Muscle of leg (tissue), 11 donors: Measurements from ENCODE around the gene ALDH1L1. TPM values are rescaled to one million over a fixed set of nuclear protein-coding genes. Genes with fewer than 3 reads are reported as not detected.

Source experiments
- DNase-seq: peaks from one replicate; pipeline ENCODE4 v3.0.0; 2013
- H3K27ac ChIP-seq: one replicate; pipeline ENCODE4 v1.5.1; 2013; ENCODE audit warnings: mild to moderate bottlenecking, low read length, control low read depth
- H3K27me3 ChIP-seq: one replicate; pipeline ENCODE4 v1.6.1; 2013; ENCODE audit warnings: low read length; ENCODE audit not compliant: control insufficient read depth, insufficient read depth
- H3K36me3 ChIP-seq: one replicate; pipeline ENCODE4 v1.6.1; 2013; ENCODE audit warnings: low read length; ENCODE audit not compliant: control insufficient read depth, insufficient read depth
- H3K4me1 ChIP-seq: one replicate; pipeline ENCODE4 v1.6.1; 2013; ENCODE audit warnings: low read length; ENCODE audit not compliant: control insufficient read depth, insufficient read depth
- H3K4me3 ChIP-seq: one replicate; pipeline ENCODE4 v1.5.1; 2013; ENCODE audit warnings: low read length, control low read depth
- H3K9me3 ChIP-seq: replicated peaks from 2 replicates; pipeline ENCODE4 v1.6.1; 2013; ENCODE audit warnings: low read depth, low read length; ENCODE audit not compliant: control insufficient read depth
- WGBS: methylation state at CpG from one replicate; pipeline ENCODE4 v1.1.5; 2013; ENCODE audit warnings: missing lambda C conversion rate; ENCODE audit not compliant: insufficient coverage; 5-methylcytosine and 5-hydroxymethylcytosine counted together
- polyA plus RNA-seq, 8 donors: library from polyadenylated mRNA; unstranded; fragments of 120-200 nt; gene quantifications; one replicate each; pipeline versions ENCODE4 v1.2.1 to v1.2.3, GENCODE V29; 2013; ENCODE audit warnings: inconsistent platforms in 1 of 8, low replicate concordance in 1 of 8; ENCODE audit not compliant: insufficient read length in 8 of 8, insufficient read depth in 1 of 8
- total RNA-seq: library from RNA; stranded (reverse); fragments of 120-200 nt; gene quantifications from one replicate; pipeline ENCODE4 v1.2.4, GENCODE V29; 2013

ALDH1L1 gene
- total and polyA plus RNA-seq, 9 donors: 0.07 to 1.6 (median 0.18) TPM

DNA sequence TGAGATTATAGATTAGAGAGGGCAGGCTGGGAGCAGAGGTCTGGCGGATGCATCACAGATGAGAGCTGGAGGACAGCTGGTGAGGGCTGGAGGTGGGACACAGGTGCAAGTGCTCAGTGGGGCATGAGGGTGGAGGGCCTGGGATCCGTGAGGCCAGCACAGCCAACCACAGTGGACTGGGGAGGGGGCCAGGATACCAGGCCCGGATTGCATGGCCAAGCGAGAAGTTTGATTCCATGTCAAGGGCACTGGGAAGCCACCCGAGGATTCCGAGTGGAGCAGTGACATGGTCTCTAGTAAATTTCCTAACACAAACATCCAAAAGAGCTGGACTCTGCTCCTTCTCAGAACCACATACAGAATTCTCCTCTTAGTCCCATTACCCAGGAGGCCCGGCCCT, 52.5 kb downstream of the ALDH1L1 start:
- Histone ChIP-seq H3K27ac (no peak overlapping the region), H3K27me3 (no peaks in the 10 kb centered on the region), H3K36me3 (no peaks in the 10 kb centered on the region), H3K4me3 (no peak overlapping the region), H3K9me3 (no peaks in the 10 kb centered on the region), H3K4me1 (no peaks in the 10 kb centered on the region)
- WGBS: 84% methylated on average over 6 of the region's 7 CpGs
- DNase-seq: no peak

DNA sequence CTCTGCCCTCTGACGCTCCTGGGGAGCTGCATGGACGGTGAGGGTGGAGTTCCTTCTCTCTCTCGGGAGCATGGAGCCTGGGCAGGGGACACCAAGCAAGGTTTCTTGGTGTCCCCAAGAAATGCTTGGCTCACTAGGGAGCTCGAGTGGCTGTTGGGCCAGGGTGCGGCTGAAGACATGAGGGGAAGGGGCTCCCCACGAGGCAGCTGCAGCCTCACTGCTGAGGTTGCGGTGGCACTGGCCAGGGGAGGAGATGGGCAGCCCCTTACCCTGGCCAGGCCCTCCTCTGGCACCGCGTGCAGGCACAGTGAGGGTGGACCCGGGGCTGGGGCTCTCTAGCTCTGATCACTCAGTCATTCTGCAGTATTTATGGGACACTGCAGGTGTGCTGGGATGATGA, 52.9 kb downstream of the ALDH1L1 start:
- WGBS: 80% methylated on average over 10 of the region's 10 CpGs
- no peak for DNase-seq
- no peaks in the 10 kb centered on the region for H3K36me3 ChIP-seq

DNA sequence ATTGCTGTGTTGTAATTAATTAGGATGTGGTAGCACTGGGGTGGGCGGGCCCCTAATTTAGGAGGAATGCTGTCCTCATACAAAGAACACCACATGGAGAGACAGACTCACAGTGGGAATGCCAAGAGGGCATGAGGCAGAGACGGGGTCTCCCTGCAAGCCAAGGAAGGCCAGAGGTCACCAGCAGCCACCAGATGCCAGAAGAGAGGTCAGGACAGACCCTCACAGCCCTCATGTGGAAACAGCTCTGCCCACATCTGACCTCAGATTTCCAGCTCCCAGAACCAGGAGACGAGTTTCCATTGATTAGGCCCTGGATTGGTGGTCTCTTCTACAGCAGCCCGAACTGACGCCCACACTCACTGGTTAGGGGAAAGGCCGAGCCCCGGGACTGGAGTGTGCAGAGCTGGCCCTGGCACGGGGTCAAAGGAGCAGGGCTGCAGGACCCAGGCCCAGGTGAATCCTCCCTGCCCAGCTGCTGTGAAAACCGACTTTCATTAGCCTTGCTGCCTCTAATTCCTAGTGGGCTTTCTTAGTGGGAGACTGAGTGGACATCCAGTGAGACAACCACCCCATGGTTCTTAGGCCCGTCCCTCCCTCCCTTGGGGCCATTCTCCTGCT, 53.5 kb downstream of the ALDH1L1 start:
- no peaks in the 10 kb centered on the region for H3K4me1 ChIP-seq
- no peaks in the 10 kb centered on the region for H3K36me3 ChIP-seq
- no peaks in the 10 kb centered on the region for H3K27me3 ChIP-seq
- DNase-seq: no peak
- 67% methylated on average over 8 of the region's 10 CpGs for WGBS
- H3K4me3 ChIP-seq: no peak overlapping the region
- no peaks in the 10 kb centered on the region for H3K9me3 ChIP-seq
- no peak overlapping the region for H3K27ac ChIP-seq

More for the DNA sequence above, 52.9 kb downstream of the ALDH1L1 start:
- no peaks in the 10 kb centered on the region for H3K9me3 ChIP-seq
- no peak overlapping the region for H3K4me3 ChIP-seq
- no peaks in the 10 kb centered on the region for H3K27me3 ChIP-seq
- H3K27ac ChIP-seq: no peak overlapping the region
- H3K4me1 ChIP-seq: no peaks in the 10 kb centered on the region

DNA sequence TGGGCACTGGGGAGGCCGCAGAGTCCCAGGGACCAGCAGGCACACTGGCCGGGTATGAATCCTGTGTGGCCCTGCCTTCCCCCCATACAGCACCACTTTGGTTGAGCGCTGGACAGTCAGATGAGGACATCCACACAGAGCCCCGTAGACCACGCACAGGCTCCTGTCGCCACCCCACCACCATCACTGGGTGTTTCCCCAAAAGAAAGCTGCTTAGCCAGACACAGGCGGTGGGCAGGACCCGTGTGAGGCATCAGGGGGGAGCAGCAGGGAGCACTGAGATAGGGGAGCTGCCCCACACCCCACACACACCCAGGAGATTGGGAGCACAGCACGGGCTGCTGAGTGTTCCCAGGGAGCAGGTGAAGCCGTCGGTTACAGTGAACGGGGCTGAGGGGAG, 54.1 kb downstream of the ALDH1L1 start:
- Histone ChIP-seq H3K4me3 (no peak overlapping the region), H3K4me1 (no peaks in the 10 kb centered on the region), H3K9me3 (no peaks in the 10 kb centered on the region), H3K27me3 (peaks cover 2% of the 10 kb centered on the region), H3K27ac (no peak overlapping the region), H3K36me3 (no peaks in the 10 kb centered on the region)
- 87% methylated on average over 5 of the region's 12 CpGs for WGBS
- DNase-seq: no peak

DNA sequence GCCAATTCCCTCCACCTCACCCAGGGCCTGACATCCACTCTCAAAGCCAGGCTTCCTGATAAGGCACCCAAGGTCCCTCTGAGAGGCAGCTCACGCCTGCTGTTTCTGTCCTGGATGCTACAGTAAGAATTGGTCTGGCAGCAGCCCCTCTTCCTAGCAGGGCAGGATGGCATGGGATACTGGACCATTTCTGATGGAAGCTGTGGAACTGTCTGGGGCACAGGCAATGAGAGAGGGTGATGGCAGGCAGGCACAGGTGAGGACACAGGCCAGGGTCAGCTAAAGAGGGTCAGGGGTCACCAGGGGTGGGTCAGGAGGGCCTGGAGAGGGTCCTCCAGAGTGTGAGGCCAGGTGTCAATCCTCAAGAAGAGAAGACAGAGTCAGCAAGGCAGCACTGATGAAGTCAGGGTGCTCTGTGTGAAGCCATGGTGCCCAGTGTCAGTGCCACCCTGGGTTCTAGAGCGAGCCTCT, 54.6 kb downstream of the ALDH1L1 start:
- Histone ChIP-seq H3K4me3 (no peak overlapping the region), H3K9me3 (no peaks in the 10 kb centered on the region), H3K27ac (no peak overlapping the region), H3K36me3 (no peaks in the 10 kb centered on the region), H3K27me3 (peaks cover 2% of the 10 kb centered on the region), H3K4me1 (no peaks in the 10 kb centered on the region)
- 90% methylated on average over 2 of the region's 2 CpGs for WGBS
- DNase-seq: no peak

DNA sequence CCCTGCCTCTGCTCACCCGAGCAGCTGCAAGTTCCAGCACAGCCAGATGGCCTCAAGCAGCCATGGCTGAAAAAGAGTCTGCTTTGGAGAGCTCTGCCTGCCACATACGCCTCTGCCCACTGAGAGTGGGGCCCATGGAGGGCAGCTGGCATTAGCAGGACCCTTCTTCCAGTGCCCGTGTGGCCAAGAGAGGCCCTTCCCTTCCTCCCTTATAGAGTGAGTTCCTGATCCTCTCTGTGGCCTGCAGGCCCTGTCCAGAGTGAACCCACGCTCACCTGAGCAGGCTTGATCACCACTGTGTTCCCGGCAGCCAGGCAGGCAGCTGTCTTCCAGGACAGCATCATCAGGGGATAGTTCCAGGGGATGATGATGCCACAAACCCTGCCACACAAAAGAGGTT, 55.0 kb downstream of the ALDH1L1 start:
- WGBS: 55% methylated on average over 5 of the region's 5 CpGs
- Histone ChIP-seq H3K27me3 (peaks cover 2% of the 10 kb centered on the region), H3K4me3 (no peak overlapping the region), H3K4me1 (no peaks in the 10 kb centered on the region), H3K9me3 (no peaks in the 10 kb centered on the region), H3K36me3 (no peaks in the 10 kb centered on the region), H3K27ac (no peak overlapping the region)
- no peak for DNase-seq

DNA sequence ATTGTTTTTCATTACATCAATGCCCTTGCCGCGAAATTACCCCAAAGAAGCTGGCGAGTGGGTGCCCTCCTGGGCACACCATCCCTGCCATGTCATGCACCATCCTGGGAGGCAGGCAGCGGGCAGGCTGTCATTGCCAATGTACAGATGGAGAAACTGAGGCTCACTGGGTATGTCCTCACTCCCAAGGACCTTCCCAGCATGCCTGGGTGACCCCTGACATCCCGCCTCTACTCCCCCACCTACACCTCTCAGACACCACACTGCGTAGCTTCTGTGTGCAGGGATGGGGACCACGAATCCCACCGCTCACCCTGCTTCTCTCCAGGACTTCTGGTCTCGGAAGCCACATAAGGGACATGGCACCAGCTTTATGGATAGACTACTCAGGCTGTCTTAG, 55.5 kb downstream of the ALDH1L1 start:
- no peak for DNase-seq
- no peaks in the 10 kb centered on the region for H3K36me3 ChIP-seq
- 86% methylated on average over 8 of the region's 9 CpGs for WGBS
- H3K27ac ChIP-seq: no peak overlapping the region
- no peaks in the 10 kb centered on the region for H3K9me3 ChIP-seq
- H3K4me1 ChIP-seq: no peaks in the 10 kb centered on the region
- H3K4me3 ChIP-seq: no peak overlapping the region
- H3K27me3 ChIP-seq: peaks cover 2% of the 10 kb centered on the region

DNA sequence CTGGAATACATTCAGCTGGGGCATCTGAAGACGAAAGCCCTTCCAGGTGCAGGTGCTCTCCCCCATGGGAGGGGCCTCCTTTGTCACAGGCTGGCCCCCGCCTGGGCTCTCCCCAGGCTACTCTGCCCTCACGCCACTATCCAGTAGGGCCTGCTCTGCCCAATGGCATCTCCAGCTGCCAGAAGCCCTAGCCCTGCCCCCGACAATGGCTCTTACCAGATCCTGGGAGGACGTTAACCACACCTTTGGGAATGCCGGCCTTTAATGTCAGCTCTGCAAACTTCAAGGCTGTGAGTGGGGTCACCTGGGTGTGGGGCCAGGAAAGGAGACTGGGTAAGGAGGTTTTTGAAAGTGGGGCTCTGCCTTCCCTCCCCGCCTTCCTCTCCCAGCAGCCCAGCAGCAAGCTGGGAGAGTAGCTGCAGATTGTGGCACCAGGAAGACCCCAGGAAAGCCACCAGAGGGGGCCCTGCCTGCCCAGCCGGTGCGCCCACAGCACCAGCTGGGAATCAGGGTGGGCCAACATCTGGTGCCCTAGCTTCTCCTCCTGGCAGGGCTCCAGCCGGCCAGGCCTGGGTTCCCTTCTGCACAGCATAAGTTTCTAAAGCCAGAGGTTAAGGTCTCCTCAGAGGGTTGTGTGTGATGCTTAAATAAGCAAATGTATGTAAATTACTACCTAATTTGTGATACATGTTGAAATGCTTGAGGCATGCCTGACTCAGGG, 56.1 kb downstream of the ALDH1L1 start:
- Histone ChIP-seq H3K27me3 (peaks cover 2% of the 10 kb centered on the region), H3K9me3 (no peaks in the 10 kb centered on the region), H3K36me3 (no peaks in the 10 kb centered on the region), H3K4me1 (no peaks in the 10 kb centered on the region), H3K27ac (no peak overlapping the region), H3K4me3 (no peak overlapping the region)
- DNase-seq: no peak
- 30% methylated on average over 5 of the region's 10 CpGs for WGBS

DNA sequence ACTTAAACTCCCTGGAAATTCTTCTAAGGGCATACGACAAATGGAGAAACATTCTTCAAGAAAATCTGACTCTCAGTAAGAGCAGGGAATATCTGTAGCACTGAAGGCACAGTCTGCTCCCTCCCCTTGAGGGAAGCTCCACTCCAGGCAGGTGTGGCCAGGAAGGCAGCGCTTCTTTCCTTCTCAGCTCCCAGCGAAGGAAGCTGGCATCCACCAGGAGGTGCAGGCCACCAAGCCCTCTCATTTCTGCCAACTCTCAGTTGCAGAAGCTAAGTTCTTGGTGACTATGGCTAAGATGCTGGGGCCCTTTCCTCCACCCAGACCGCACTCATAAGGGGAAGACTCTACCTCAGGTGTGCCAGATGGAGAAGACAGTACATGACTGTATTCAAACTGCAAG, 58.8 kb downstream of the ALDH1L1 start:
- no peaks in the 10 kb centered on the region for H3K4me1 ChIP-seq
- no peak for DNase-seq
- WGBS: 77% methylated on average over 3 of the region's 4 CpGs
- H3K36me3 ChIP-seq: no peaks in the 10 kb centered on the region
- no peaks in the 10 kb centered on the region for H3K9me3 ChIP-seq
- no peak overlapping the region for H3K27ac ChIP-seq
- no peak overlapping the region for H3K4me3 ChIP-seq
- peaks cover 2% of the 10 kb centered on the region for H3K27me3 ChIP-seq

DNA sequence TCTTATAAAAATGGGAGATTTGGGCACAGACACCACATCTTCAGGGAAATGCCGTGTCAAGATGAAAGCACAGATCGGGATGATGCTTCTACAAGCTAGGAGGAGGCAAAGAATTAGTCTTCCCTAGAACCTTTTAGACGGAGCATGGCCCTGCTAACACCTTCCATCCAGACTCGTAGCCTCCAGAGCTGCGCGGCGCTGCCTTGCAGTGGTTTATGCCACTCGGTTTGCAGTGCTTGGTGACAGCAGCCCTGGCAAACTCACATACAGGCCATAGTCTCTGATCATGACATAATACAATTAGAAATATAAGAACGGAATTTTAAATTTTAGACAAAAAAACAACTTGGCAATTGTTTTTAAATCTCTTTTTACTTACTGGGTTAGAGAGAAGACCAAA, 59.3 kb downstream of the ALDH1L1 start:
- 92% methylated on average over 2 of the region's 9 CpGs for WGBS
- no peaks in the 10 kb centered on the region for H3K4me1 ChIP-seq
- no peaks in the 10 kb centered on the region for H3K36me3 ChIP-seq
- H3K27me3 ChIP-seq: peaks cover 2% of the 10 kb centered on the region
- no peak overlapping the region for H3K27ac ChIP-seq
- no peak overlapping the region for H3K4me3 ChIP-seq
- H3K9me3 ChIP-seq: no peaks in the 10 kb centered on the region
- DNase-seq: no peak
